HG02970 (cell line): ENCODE data around the gene TCF7L2.
A peak's percentile ranks its signal among the peaks of the same experiment; 100 is the strongest.

Experiments used
- ATAC-seq: cut with Tn5 transposase; IDR thresholded peaks from one replicate; pipeline ENCODE4 v1.9.1; 2021; ENCODE audit warnings: mild to moderate bottlenecking, moderate library complexity, moderate number of reproducible peaks; ENCODE audit not compliant: unreplicated experiment, low FRiP score

TCF7L2 gene

DNA sequence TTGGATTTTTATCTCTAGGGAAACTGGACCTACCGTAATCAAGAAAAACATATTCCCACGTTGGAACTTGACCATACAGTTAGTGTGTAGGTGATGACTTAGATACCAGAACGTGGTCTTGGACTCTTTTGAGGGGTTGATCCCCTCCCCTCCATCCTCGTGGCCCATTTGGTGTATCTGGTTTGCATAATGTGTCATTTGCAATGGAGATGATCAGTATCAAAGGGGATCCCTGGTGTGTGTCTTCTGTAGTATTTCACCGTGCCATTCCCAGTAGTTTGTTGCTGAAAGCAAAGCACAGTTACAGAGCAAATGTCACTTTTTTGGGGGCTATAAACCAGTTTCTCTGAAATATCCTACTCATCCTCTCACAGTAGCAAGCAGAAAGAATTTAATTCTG lies 217.7 kb downstream of the TCF7L2 start:
- no peak for ATAC-seq

- no peak for ATAC-seq
These were observed 218.5 kb downstream of the TCF7L2 start for GRCh38 chr10:113168584-113168983.

DNA sequence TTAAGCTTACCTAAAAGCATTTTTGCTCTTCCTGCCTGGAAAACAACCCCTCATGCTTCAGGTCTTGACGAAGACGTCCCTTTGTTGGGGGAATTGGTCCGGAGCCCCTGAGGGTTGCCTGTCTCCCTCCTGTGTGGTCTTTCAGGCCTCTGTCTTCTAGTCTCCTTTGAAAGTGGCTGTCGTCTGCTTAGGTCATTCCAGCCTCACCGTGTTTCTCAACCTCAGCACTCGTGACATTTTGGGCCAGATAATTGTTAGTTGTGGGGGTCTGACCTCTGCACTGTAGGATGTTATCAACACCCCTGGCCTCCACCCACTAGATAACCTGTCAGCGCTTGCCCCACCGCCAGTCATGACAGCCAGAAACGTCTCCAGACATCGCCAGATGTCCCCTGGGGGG lies 219.1 kb downstream of the TCF7L2 start:
- no peak for ATAC-seq

GRCh38 chr10:113169853-113170460 lies 219.9 kb downstream of the TCF7L2 start:
- peak; percentile 72 for ATAC-seq

DNA sequence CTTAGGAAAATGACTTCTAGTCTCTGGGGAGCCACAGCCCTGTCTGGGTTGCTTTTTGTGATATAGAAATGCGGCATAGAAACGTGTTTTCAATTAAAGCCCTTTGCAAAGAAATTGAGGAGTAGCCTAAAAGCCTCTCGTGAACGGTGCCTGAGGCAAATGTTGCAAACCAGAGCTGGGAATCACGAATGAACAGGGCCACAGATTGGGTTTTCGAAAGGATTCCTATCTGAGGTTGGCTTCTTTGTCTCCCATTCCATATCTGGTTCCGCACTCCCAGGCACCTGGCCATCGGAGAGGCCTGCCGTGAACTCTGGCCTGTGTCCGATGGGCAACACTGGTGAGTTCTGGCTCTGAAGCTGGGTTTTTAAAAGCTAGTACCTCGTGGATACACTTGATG lies 221.6 kb downstream of the TCF7L2 start:
- ATAC-seq, result no peak

GRCh38 chr10:113175176-113175575 lies 225.1 kb downstream of the TCF7L2 start:
- no peak for ATAC-seq

GRCh38 chr10:113175756-113176651 lies 226.0 kb downstream of the TCF7L2 start:
- no peak for ATAC-seq

GRCh38 chr10:113176652-113177155 lies 226.7 kb downstream of the TCF7L2 start:
- no peak for ATAC-seq

GRCh38 chr10:113177156-113177935 lies 227.3 kb downstream of the TCF7L2 start:
- ATAC-seq, result no peak

- no peak for ATAC-seq
These were observed 227.9 kb downstream of the TCF7L2 start for GRCh38 chr10:113177936-113178335.

DNA sequence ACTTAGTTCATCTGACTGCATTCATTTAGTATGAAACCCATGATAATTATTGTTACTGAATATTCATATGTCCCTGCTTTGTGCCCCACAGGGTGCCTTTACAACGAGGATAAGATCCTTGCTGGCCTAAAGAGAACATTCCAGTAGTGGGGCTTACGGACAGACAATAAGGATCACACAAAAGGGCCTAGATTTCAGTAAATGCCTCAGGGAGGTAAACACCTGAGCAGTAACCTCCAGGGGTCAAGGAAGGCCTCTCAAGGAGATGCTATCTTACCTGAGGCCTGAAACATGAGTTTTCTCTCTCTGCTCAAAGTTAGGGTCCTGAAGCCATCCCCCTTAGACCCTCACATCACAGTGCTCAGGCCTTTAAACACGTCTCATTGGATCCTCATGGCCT lies 228.7 kb downstream of the TCF7L2 start:
- no peak for ATAC-seq

- no peak for ATAC-seq
These were observed 229.2 kb downstream of the TCF7L2 start for GRCh38 chr10:113179265-113179664.

DNA sequence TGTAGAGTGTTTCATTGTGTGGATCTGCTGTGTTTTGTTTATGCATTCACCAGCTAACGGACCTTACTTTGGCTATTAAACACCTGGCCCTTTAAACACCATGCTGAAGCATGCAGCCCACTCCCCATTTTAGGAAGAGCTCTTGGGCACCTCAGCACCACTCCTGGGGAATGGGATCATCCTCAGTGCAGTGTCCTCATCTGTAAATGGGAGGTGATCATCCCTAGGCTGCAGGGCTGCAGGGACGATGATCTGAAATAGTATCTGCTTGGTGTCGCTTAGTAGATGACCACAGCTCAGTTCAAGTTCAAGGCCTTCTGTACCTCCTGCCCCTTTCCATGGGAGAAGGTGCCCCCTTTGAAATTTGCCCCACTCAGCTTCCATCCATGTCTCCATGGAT lies 229.9 kb downstream of the TCF7L2 start:
- no peak for ATAC-seq

GRCh38 chr10:113180401-113181154 lies 230.5 kb downstream of the TCF7L2 start:
- ATAC-seq, result no peak

DNA sequence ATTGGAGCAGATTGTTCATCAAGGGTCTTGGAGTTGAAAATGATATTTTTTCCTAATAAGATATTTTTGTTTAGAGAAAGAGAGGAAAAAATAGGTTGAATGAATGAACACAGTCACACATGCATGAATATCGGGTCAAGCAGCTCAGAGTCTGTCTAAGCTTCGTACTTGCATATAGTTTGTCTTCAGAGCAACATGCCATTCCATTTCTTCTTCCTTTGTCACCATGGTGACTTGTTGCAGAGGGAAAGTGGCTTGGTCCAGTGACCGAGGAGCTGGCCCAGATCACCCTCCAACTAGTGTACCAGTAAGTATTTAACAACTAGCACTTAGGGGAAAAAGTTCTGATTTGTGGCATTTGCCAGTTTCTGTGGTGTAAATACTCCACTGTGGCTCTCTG lies 232.1 kb downstream of the TCF7L2 start:
- ATAC-seq, result no peak

DNA sequence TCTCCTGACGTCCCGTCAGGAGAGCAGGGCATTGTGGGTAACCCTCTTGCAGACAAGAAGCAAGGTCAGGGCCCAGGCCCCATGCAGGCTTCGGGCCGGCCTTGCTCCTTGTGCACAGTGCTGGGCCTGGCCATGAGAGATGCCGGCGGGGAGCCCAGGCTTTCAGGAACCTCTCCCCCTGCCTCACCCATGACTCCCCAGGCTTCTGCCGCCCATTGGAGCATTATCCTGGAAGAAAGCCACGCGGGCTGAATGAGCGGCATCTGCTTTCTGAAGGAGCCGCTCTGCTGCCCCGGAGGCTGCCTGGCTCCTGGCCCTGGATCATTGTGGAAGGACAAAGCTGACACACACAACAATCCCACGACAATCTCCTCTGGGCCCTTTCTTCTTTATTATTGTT lies 233.5 kb downstream of the TCF7L2 start:
- no peak for ATAC-seq

DNA sequence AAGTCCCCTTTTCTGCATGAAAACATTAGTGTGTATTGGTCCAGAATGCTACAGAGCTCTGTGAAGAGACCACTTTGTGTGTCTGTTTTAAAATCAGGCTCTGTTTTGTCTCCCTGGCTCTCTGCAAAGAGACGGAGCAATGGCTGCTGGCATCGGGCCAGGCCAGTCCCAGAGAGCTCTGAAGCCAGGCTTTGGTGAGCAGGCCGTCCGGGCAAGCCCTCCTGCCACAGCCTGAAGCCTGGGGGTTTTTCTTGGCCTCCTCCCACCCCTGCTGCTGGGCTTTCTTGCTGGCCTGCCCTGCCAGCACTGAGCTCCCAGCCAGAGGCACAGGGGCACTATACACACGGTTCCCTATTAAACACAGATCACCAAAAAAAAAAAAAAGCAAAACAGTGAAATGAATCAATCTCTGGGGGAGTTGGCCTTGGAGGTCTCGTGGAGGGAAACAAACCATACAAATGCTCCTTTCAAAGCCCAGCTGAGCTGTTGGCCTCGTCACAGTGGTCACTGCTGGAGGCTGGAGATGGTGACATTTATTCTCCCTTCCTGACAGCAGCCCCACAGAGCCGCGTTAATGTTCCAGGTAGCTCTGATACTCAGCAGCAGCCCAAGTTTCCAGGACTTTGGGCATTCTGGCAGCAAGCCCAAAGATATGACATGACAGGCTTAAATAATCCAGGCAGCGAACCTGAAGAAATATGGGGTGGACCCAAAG lies 237.2 kb downstream of the TCF7L2 start:
- ATAC-seq, result no peak

GRCh38 chr10:113199459-113199858 lies 249.4 kb downstream of the TCF7L2 start:
- no peak for ATAC-seq

DNA sequence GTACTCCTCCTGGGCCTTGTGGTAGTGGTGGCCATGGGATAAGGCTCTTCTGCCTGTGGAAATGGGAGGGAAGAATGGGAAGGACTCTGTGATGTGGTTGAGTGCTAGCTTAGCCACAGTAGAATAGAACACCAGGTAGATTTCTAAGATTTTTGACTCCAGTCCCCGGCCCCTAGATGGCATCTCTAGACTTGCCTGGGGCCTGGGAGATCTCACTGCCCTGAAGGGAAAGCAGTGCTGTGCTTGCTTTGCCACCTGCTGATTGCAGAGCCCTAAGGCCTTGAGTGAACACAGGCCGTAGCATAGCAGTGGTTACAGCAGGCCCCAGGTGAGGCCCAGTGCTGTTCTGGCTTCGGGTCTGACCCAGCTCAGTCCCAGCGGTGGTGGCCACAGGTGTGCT lies 252.0 kb downstream of the TCF7L2 start:
- ATAC-seq, result no peak

- no peak for ATAC-seq
These were observed 257.9 kb downstream of the TCF7L2 start for GRCh38 chr10:113207924-113208323.
